SU-DHL-6 (cell line): ENCODE results near the gene IGF2R.

Experiments used
- H2AFZ ChIP-seq: fragments of 200-600 bp; sonication (generic); 2 replicates; pipeline ENCODE4 v1.6.1; 2014; ENCODE audit warnings: low read depth, mild to moderate bottlenecking, moderate library complexity, mixed read lengths, antibody characterized with exemption, low read length; ENCODE audit not compliant: severe bottlenecking
- H3F3A ChIP-seq: fragments of 200-600 bp; shearing (Covaris generic); 2 replicates; pipeline ENCODE4 v1.6.0; 2016; ENCODE audit warnings: antibody characterized with exemption, mild to moderate bottlenecking; ENCODE audit not compliant: insufficient read depth
- H3K27ac ChIP-seq: fragments of 200-600 bp; sonication (generic); 2 replicates; pipeline ENCODE4 v1.5.1; 2016; ENCODE audit warnings: low read depth, mild to moderate bottlenecking, low read length, moderate library complexity, mixed read lengths
- H3K27me3 ChIP-seq: fragments of 200-600 bp; sonication (generic), shearing (Covaris generic); 2 replicates; pipeline ENCODE4 v1.6.0; 2014; ENCODE audit warnings: mild to moderate bottlenecking, low read length
- H3K36me3 ChIP-seq: fragments of 200-600 bp; sonication (generic); 2 replicates; pipeline ENCODE4 v1.6.1; 2014; ENCODE audit warnings: mild to moderate bottlenecking, low read length, mixed read lengths
- H3K4me2 ChIP-seq: fragments of 300-600, 200-600 bp; shearing (Covaris generic), sonication (generic); 2 replicates; pipeline ENCODE4 v1.6.0; 2014; ENCODE audit warnings: low read length, low read depth, mild to moderate bottlenecking; ENCODE audit not compliant: poor library complexity, severe bottlenecking
- H3K4me3 ChIP-seq: fragments of 200-600 bp; sonication (generic); 2 replicates; pipeline ENCODE4 v1.5.1; 2014; ENCODE audit warnings: antibody characterized with exemption, low read length, mild to moderate bottlenecking, mixed read lengths; ENCODE audit not compliant: insufficient read depth, poor library complexity, severe bottlenecking
- H3K79me2 ChIP-seq: fragments of 200-600 bp; sonication (generic); 2 replicates; pipeline ENCODE4 v1.6.1; 2014; ENCODE audit warnings: mild to moderate bottlenecking, low read length, moderate library complexity; ENCODE audit not compliant: insufficient read depth
- H3K9ac ChIP-seq: fragments of 200-600 bp; sonication (generic); 2 replicates; pipeline ENCODE4 v1.7.0; 2014; ENCODE audit warnings: mild to moderate bottlenecking, low read length
- H3K9me2 ChIP-seq: fragments of 200-600 bp; sonication (generic); replicated peaks from 2 replicates; pipeline ENCODE4 v1.6.1; 2014; ENCODE audit warnings: low read length; ENCODE audit not compliant: insufficient read depth
- H3K9me3 ChIP-seq: fragments of 200-600 bp; sonication (generic); 2 replicates; pipeline ENCODE4 v1.6.1; 2014; ENCODE audit warnings: low read length, mixed read lengths; ENCODE audit not compliant: insufficient read depth
- H4K20me1 ChIP-seq: fragments of 200-600 bp; sonication (generic); 2 replicates; pipeline ENCODE4 v1.6.1; 2014; ENCODE audit warnings: low read depth, mild to moderate bottlenecking, antibody characterized with exemption, low read length, moderate library complexity, mixed read lengths
- EZH2phosphoT487 ChIP-seq: fragments of 200-600 bp; sonication (generic), shearing (Covaris generic); conservative IDR thresholded peaks from 2 replicates; pipeline ENCODE4 v1.6.1; 2018; ENCODE audit warnings: mild to moderate bottlenecking, antibody characterized with exemption, low read length, moderate library complexity, mixed read lengths
- TF ChIP-seq, protein P1 (sequence below): fragments of 200-600 bp; sonication (generic); IDR thresholded peaks from one replicate; pipeline ENCODE4 v1.5.1; 2017; ENCODE audit warnings: antibody characterized with exemption, mild to moderate bottlenecking, low read length, moderate library complexity; ENCODE audit not compliant: insufficient read depth, poor library complexity, severe bottlenecking

IGF2R gene

DNA sequence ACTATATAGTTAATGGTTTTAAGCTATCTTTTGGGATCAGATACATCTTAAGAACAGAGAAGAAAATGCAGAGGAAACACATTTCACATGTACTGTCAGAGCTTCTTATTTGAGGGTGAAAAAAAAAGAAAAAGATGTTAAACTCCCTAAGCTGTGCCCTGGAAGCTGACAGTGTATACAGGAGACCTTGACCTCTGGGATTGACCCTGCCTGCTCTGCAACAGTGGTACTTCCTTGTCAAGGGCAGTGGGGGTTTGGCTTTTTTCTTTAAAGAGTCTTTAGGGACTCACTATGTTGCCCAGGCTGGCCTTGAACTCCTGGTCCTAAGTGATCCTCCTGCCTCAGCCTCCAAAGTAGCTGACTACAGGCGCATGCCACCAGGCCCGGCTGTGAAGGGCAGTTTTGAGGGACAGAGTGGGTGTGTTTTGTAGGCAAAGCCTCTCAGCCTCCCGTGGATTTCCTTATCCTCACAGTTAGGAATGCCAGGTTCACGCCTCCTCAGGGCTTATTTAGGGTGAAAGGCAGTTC is 92.1 kb downstream of the IGF2R start:
- no peak overlapping the region for H2AFZ ChIP-seq
- H3K9me3 ChIP-seq, result no peaks in the 10 kb centered on the region
- no peak overlapping the region for H3K4me3 ChIP-seq
- no peaks in the 10 kb centered on the region for H3K27me3 ChIP-seq
- H3K79me2 ChIP-seq, result no peaks in the 10 kb centered on the region
- no peak overlapping the region for H3K9ac ChIP-seq
- no peak overlapping the region for H3K4me2 ChIP-seq
- H3K36me3 ChIP-seq, result no peaks in the 10 kb centered on the region
- no peak overlapping the region for H3K27ac ChIP-seq
- no peaks in the 10 kb centered on the region for H3F3A ChIP-seq
- H4K20me1 ChIP-seq, result no peaks in the 10 kb centered on the region
- TF ChIP-seq, protein P1, sequence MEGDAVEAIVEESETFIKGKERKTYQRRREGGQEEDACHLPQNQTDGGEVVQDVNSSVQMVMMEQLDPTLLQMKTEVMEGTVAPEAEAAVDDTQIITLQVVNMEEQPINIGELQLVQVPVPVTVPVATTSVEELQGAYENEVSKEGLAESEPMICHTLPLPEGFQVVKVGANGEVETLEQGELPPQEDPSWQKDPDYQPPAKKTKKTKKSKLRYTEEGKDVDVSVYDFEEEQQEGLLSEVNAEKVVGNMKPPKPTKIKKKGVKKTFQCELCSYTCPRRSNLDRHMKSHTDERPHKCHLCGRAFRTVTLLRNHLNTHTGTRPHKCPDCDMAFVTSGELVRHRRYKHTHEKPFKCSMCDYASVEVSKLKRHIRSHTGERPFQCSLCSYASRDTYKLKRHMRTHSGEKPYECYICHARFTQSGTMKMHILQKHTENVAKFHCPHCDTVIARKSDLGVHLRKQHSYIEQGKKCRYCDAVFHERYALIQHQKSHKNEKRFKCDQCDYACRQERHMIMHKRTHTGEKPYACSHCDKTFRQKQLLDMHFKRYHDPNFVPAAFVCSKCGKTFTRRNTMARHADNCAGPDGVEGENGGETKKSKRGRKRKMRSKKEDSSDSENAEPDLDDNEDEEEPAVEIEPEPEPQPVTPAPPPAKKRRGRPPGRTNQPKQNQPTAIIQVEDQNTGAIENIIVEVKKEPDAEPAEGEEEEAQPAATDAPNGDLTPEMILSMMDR, result no peak
- TF ChIP-seq EZH2phosphoT487, result no peak
- no peaks in the 10 kb centered on the region for H3K9me2 ChIP-seq

DNA sequence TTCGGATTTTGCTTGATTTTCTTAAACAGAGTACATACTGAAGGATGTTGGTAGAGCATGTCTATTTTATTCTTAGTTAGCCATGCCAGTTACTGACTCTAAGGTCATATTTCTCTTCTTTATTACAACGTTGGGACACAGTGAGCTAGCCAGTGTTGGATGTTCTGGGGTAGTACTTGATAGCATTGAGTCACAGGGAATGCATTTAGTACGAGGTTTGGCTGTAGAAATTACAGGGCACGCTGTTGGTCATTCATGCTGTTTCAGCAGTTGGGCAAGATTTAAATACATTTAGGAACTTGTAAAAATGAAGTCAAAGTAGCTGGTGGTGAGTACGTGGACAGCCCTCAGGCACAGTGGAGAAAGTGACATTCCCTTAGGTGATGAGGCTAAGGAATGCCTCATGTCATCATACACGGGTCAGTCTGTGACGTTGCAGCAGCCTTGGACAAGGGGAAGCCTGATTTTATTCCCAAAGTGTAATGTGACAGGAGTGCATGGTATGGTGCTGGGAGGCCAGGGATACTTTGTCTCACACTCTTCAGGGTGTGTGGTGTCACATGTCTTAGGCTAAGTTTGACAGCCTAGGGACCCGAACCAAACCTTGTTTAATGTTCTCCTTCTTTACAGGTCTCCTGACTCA is 95.0 kb downstream of the IGF2R start:
- H3K36me3 ChIP-seq, result no peaks in the 10 kb centered on the region
- TF ChIP-seq EZH2phosphoT487, result no peak
- TF ChIP-seq, protein P1, result no peak
- no peaks in the 10 kb centered on the region for H3K79me2 ChIP-seq

DNA sequence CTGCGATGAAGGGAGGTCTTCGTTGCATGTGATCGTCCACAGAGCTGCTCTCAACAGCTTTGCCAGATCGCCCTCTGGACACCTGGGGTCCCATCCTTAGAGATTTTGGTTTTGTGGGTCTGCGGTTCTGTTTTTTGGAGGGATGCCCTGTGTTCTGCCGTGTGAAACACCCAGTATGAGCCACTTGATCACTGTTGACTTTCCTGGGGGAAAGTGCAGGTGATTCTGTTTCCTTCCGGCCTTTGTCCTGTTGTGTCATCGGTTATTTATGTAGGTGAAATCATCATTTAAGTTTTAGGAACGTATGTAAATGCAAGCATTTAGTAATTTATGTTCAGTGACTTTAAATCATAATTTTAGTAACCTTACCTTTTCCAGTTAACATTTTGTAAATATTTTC is 96.3 kb downstream of the IGF2R start:
- Histone ChIP-seq H3K27me3 (no peaks in the 10 kb centered on the region), H3K9ac (no peak overlapping the region), H4K20me1 (no peaks in the 10 kb centered on the region; the same call in 1 of the 2 replicates), H3K27ac (no peak overlapping the region), H2AFZ (no peak overlapping the region), H3K36me3 (no peaks in the 10 kb centered on the region), H3F3A (no peaks in the 10 kb centered on the region), H3K4me2 (no peak overlapping the region), H3K9me3 (no peaks in the 10 kb centered on the region), H3K4me3 (no peak overlapping the region), H3K9me2 (no peaks in the 10 kb centered on the region), H3K79me2 (no peaks in the 10 kb centered on the region)
- TF ChIP-seq EZH2phosphoT487, result no peak
- TF ChIP-seq, protein P1, result no peak

More for the DNA sequence above, 95.0 kb downstream of the IGF2R start:
- H3K27ac ChIP-seq, result no peak overlapping the region
- no peak overlapping the region for H3K4me3 ChIP-seq
- no peaks in the 10 kb centered on the region for H3K9me2 ChIP-seq
- H2AFZ ChIP-seq, result no peak overlapping the region
- no peak overlapping the region for H3K4me2 ChIP-seq
- no peaks in the 10 kb centered on the region for H3K9me3 ChIP-seq
- H3F3A ChIP-seq, result no peaks in the 10 kb centered on the region
- no peaks in the 10 kb centered on the region; the same call in 1 of the 2 replicates for H4K20me1 ChIP-seq
- no peaks in the 10 kb centered on the region for H3K27me3 ChIP-seq
- H3K9ac ChIP-seq, result no peak overlapping the region
